ENCODE measurements around the gene CCDC82.

DNA sequence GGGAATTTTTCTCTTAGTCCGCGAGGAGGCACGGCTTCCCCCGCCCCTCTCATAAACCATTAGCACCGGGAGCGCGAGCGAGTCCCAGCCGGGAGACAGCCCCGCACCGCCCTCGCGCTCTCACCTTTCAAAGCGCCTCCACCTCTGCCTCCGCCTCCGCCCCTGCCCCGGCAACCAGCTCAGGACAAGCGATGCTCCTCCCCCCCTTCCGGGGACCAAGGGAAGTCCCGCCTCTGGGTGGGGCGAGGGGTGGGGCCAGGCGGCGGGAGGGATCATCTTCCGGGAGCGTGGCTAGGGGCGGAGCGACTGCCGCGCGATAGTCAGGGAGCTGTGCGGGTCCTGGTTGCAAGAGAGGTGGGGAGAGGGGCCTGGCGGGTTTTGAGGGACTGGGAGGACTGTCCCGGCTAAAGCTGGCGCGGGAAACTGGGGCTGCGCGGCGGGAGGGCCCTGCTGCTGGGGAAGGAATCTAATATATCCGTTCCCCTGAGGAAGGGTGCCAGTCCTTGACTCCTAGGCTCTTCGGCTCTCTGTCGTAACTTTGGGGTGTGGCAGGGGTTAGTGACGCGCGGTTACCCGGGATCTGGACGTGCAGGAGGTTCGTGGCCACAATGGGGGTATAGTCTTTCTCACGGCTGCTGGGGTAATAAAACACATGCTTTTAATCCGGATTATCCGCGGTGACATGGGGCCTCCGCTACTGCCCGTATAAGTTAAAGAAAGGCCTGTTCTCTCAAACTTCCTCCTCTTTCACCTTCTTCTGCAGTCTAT, at the start of gene CCDC82, which contains the start of gene JRKL:
- TF ChIP-seq CTCF (IDR thresholded peaks at IDR 0.05): no peak
- peak; percentile 71 to 93 (median 89) for TF ChIP-seq POLR2A (IDR thresholded peaks at IDR 0.05)

Measured in body of pancreas (tissue), 4 donors.